ENCODE results near the gene POLR3E.

POLR3E gene

GRCh38 chr16:22374311-22375116 is 77.3 kb downstream of the POLR3E start, which contains the start of gene CDR2:
TSS of gene CDR2 (minus strand) at chr16:22374619. CDS start at chr16:22374309, 310 bp downstream.
- H3K4me1 Mint-ChIP-seq (ENCODE audit: low read depth) = peaks cover 47% of the 10 kb centered on the region
- intact Hi-C loops (cut with micrococcal nuclease) = loop anchor here (2.0 to 5.0 kb wide), 2 partner anchors 42 to 54 kb away; no protein-coding TSS in a partner anchor
- H3K9me3 Mint-ChIP-seq = no peaks in the 10 kb centered on the region
- H3K36me3 Mint-ChIP-seq (ENCODE audit: low read depth) = peaks cover 24% of the 10 kb centered on the region
- H3K4me3 Mint-ChIP-seq = peak within 1 kb of the TSS; percentile 83
- H3K27ac Mint-ChIP-seq = peak within 1 kb of the TSS; percentile 79
- H3K27me3 Mint-ChIP-seq = peaks cover 6% of the 10 kb centered on the region

- intact Hi-C loops (cut with micrococcal nuclease) = loop anchor here (2.0 kb wide), 1 partner anchor 55 kb away; no protein-coding TSS in a partner anchor
- peak overlapping the region; percentile 79 for H3K27ac Mint-ChIP-seq
- H3K4me1 Mint-ChIP-seq (ENCODE audit: low read depth) = peaks cover 47% of the 10 kb centered on the region
- H3K4me3 Mint-ChIP-seq = peak overlapping the region; percentile 83
- peaks cover 24% of the 10 kb centered on the region for H3K36me3 Mint-ChIP-seq (ENCODE audit: low read depth)
- no peaks in the 10 kb centered on the region for H3K9me3 Mint-ChIP-seq
- H3K27me3 Mint-ChIP-seq = peaks cover 6% of the 10 kb centered on the region
Observed at GRCh38 chr16:22375117-22375962, 78.1 kb downstream of the POLR3E start.

GRCh38 chr16:22375963-22376640 is 78.9 kb downstream of the POLR3E start:
- no peak overlapping the region for H3K27ac Mint-ChIP-seq

GRCh38 chr16:22379656-22380055 is 82.4 kb downstream of the POLR3E start:
- no peaks in the 10 kb centered on the region for H3K9me3 Mint-ChIP-seq
- intact Hi-C loops (cut with micrococcal nuclease) = no loop called here
- peaks cover 13% of the 10 kb centered on the region for H3K4me1 Mint-ChIP-seq (ENCODE audit: low read depth)
- H3K27ac Mint-ChIP-seq = no peak overlapping the region
- H3K4me3 Mint-ChIP-seq = no peak overlapping the region
- H3K27me3 Mint-ChIP-seq = peaks cover 6% of the 10 kb centered on the region
- H3K36me3 Mint-ChIP-seq (ENCODE audit: low read depth) = no peaks in the 10 kb centered on the region

More at GRCh38 chr16:22375963-22376640, 78.9 kb downstream of the POLR3E start:
- Mint-ChIP-seq H3K36me3 (ENCODE audit: low read depth) (peaks cover 18% of the 10 kb centered on the region), H3K4me1 (ENCODE audit: low read depth) (peaks cover 39% of the 10 kb centered on the region), H3K4me3 (no peak overlapping the region), H3K27me3 (peaks cover 6% of the 10 kb centered on the region), H3K9me3 (no peaks in the 10 kb centered on the region)
- intact Hi-C loops (cut with micrococcal nuclease) = loop anchor here (2.0 kb wide), 1 partner anchor 55 kb away; no protein-coding TSS in a partner anchor

- peaks cover 4% of the 10 kb centered on the region for H3K27me3 Mint-ChIP-seq
- no peaks in the 10 kb centered on the region for H3K9me3 Mint-ChIP-seq
- H3K36me3 Mint-ChIP-seq (ENCODE audit: low read depth) = no peaks in the 10 kb centered on the region
- intact Hi-C loops (cut with micrococcal nuclease) = no loop called here
- peaks cover 9% of the 10 kb centered on the region for H3K4me1 Mint-ChIP-seq (ENCODE audit: low read depth)
- H3K27ac Mint-ChIP-seq = no peak overlapping the region
- H3K4me3 Mint-ChIP-seq = no peak overlapping the region
Observed at GRCh38 chr16:22380529-22380928, 83.3 kb downstream of the POLR3E start.

GRCh38 chr16:22381392-22381791 is 84.2 kb downstream of the POLR3E start:
- Mint-ChIP-seq H3K27me3 (peaks cover 2% of the 10 kb centered on the region), H3K4me1 (ENCODE audit: low read depth) (peaks cover under 1% of the 10 kb centered on the region), H3K27ac (no peak overlapping the region), H3K4me3 (no peak overlapping the region), H3K9me3 (no peaks in the 10 kb centered on the region), H3K36me3 (ENCODE audit: low read depth) (no peaks in the 10 kb centered on the region)
- intact Hi-C loops (cut with micrococcal nuclease) = no loop called here

GRCh38 chr16:22383827-22384226 is 86.6 kb downstream of the POLR3E start:
- intact Hi-C loops (cut with micrococcal nuclease) = no loop called here
- no peaks in the 10 kb centered on the region for H3K27me3 Mint-ChIP-seq
- no peaks in the 10 kb centered on the region for H3K9me3 Mint-ChIP-seq
- no peaks in the 10 kb centered on the region for H3K4me1 Mint-ChIP-seq (ENCODE audit: low read depth)
- H3K27ac Mint-ChIP-seq = no peak overlapping the region
- H3K36me3 Mint-ChIP-seq (ENCODE audit: low read depth) = no peaks in the 10 kb centered on the region
- H3K4me3 Mint-ChIP-seq = no peak overlapping the region
